Measurements from ENCODE around the gene IGSF23.

The IGSF23 gene

GRCh38 chr19:44641501-44642265 is 28.3 kb downstream of the IGSF23 start:
- no peak for DNase-seq (ENCODE audit: low read depth)

- no peak for DNase-seq (ENCODE audit: low read depth)
These were observed 29.0 kb downstream of the IGSF23 start for GRCh38 chr19:44642377-44642776.

- peak; percentile 70 for DNase-seq (ENCODE audit: low read depth)
These were observed 30.4 kb downstream of the IGSF23 start, which contains the start of gene PVR for GRCh38 chr19:44643605-44644401. TSS of gene PVR (plus strand) at chr19:44643910. CDS start at chr19:44644097, 187 bp downstream.

- peak; percentile 36 for DNase-seq (ENCODE audit: low read depth)
These were observed 31.1 kb downstream of the IGSF23 start for GRCh38 chr19:44644402-44645016.

GRCh38 chr19:44645407-44646048 is 32.2 kb downstream of the IGSF23 start:
- DNase-seq (ENCODE audit: low read depth) = no peak

- no peak for DNase-seq (ENCODE audit: low read depth)
These were observed 32.7 kb downstream of the IGSF23 start for GRCh38 chr19:44646049-44646416.

DNA sequence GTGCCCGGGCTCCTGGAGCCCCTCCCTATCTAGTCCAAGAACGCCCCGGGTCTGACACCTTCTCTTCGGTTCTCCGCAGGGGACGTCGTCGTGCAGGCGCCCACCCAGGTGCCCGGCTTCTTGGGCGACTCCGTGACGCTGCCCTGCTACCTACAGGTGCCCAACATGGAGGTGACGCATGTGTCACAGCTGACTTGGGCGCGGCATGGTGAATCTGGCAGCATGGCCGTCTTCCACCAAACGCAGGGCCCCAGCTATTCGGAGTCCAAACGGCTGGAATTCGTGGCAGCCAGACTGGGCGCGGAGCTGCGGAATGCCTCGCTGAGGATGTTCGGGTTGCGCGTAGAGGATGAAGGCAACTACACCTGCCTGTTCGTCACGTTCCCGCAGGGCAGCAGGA is 33.8 kb downstream of the IGSF23 start:
- DNase-seq (ENCODE audit: low read depth) = no peak

- DNase-seq (ENCODE audit: low read depth) = peak; percentile 89
These were observed 35.4 kb downstream of the IGSF23 start for GRCh38 chr19:44648631-44649251.

GRCh38 chr19:44649578-44650145 is 36.3 kb downstream of the IGSF23 start:
- no peak for DNase-seq (ENCODE audit: low read depth)

GRCh38 chr19:44653343-44653742 is 40.0 kb downstream of the IGSF23 start:
- no peak for DNase-seq (ENCODE audit: low read depth)

DNA sequence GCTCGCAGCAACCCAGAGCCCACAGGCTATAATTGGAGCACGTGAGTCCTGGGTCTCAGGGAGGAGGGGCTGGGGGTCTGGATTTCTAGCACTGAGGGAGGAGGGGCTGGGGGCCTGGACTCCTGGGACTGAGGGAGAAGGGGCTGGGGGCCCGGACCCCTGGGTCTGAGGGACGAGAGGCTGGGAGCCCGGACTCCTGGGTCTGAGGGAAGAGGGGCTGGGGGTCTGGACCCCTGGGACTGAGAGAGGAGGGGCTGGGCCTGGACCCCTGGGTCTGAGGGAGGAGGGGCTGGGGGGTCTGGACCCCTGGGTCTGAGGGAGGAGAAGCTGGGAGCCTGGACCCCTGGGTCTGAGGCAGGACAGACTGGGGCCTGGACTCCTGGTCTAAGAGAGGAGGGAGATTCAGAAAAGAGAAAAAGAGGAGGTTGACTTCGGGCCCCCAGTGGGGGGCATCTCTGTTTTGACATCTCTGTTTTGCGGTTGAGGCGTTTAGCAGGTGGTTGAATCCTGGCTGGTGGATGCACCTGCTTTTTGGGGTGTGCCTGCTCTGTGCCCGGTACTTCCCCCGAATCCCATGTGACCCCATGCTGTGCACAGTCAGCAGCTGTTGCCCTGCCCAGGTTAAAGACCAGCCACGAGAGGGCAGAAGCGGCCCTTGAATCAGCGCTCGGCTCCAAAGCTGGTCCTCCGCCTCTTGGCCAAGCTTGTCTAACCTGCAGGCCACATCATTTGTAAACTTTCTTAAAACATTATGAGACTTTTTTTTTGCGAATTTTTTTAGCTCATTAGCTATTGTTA is 40.8 kb downstream of the IGSF23 start:
- DNase-seq (ENCODE audit: low read depth) = peak; percentile 43

- DNase-seq (ENCODE audit: low read depth) = peak; percentile 60
These were observed 44.0 kb downstream of the IGSF23 start for GRCh38 chr19:44657211-44657921.

- DNase-seq (ENCODE audit: low read depth) = no peak
These were observed 44.8 kb downstream of the IGSF23 start for GRCh38 chr19:44658069-44658733.

DNA sequence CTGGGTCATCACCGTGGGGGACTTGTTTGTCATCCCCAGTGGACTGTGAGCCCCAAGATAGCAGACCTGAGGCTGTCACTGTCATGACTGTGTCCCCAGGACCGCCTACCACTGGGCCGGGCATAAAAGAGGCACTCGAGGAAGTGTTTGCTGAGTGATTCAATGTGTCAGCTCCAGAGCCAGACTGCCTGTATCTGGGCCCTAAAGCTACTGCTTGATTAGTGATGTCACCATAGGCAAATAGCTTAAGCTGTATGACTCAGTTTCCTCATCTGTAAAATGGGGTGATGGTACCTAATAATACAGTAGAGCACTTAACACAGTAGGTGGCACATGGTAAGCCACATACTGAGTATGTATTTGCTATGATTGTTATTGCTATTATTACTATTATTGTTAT is 46.7 kb downstream of the IGSF23 start:
- DNase-seq (ENCODE audit: low read depth) = no peak

DNA sequence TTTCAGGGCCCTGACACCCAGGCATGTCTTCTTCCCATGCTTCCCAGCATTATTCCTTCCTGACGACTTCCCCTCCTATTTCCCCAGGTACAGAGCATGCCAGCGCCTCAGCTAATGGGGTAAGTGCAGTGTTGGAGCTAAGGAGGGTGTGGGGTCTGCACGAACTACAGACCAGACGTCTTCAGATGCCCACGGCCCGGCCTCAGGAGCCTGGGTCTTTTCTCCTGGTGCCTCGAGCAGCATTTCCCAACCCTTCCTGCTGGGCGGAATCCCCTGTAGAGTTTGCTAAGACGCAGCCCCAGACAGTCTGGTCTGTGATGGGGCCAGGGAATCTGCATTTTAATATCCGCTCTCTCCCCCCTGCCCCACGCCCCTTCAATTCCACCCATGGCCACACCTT is 47.8 kb downstream of the IGSF23 start:
- no peak for DNase-seq (ENCODE audit: low read depth)

GRCh38 chr19:44661904-44662303 is 48.5 kb downstream of the IGSF23 start:
- DNase-seq (ENCODE audit: low read depth) = no peak

- peak; percentile 67 for DNase-seq (ENCODE audit: low read depth)
These were observed 49.5 kb downstream of the IGSF23 start for GRCh38 chr19:44662691-44663385.

DNA sequence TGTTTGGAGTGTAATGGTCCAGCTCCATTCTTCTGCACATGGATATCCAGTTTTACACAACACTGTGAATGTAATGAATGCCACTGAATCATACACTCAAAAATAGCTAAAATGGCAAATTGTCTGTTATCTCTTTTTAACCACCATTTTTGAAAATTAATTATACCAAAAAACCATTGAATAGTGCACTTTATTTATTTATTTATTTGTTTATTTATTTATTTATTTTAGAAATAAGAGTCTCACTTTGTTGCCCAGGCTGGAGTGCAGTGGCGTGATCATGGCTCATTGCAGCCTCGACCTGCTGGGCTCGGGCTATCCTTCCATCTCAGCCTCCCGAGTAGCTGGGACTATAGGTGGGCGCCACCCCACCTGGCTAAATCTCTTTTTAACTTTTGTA is 50.6 kb downstream of the IGSF23 start:
- no peak for DNase-seq (ENCODE audit: low read depth)

DNA sequence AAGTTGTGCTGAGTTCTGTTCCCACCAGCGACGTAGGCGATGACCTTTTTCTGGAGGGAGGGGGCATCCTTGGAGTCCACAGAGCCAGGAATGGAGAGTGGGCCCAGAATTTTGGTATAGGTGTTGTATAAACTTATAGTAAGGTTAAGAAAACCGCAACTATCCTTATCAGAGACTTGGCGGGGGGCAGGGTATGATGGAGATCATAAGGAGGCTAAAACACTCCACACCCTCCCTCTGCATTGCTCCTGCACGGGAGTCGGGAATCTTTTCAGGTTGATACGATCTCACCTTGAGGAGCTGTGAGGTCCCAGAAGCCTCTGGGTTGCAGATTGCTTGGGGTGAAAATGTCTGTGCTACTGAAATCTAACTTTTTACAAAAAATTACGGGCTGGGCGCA is 51.6 kb downstream of the IGSF23 start:
- no peak for DNase-seq (ENCODE audit: low read depth)

All from fibroblast of gingiva (primary cell).